SJCRH30 (cell line): ENCODE measurements around the gene ANTKMT. TPM values are rescaled to one million over a fixed set of nuclear protein-coding genes. Genes with fewer than 3 reads are reported as not detected.

ENCODE experiments used
- DNase-seq, 2 experiments: peaks; one replicate each; pipeline ENCODE4 v3.0.0-alpha.2; 2015 to 2020
- H3K27ac ChIP-seq: fragments of 250-450 bp; sonication (Bioruptor Pico); 2 replicates; pipeline ENCODE4 v1.5.1; 2020; ENCODE audit warnings: mild to moderate bottlenecking, moderate library complexity
- H3K27me3 ChIP-seq: fragments of 250-450 bp; sonication (Bioruptor Pico); 2 replicates; pipeline ENCODE4 v1.5.1; 2020; ENCODE audit warnings: mild to moderate bottlenecking, moderate library complexity
- H3K36me3 ChIP-seq: fragments of 250-450 bp; sonication (Bioruptor Pico); 2 replicates; pipeline ENCODE4 v1.5.1; 2020; ENCODE audit warnings: mild to moderate bottlenecking, moderate library complexity
- H3K4me1 ChIP-seq: fragments of 250-450 bp; sonication (Bioruptor Pico); 2 replicates; pipeline ENCODE4 v1.5.1; 2020; ENCODE audit warnings: mild to moderate bottlenecking, moderate library complexity
- H3K4me3 ChIP-seq: fragments of 250-450 bp; sonication (Bioruptor Pico); 2 replicates; pipeline ENCODE4 v1.5.1; 2020; ENCODE audit warnings: mild to moderate bottlenecking, moderate library complexity
- H3K9me3 ChIP-seq: fragments of 250-450 bp; sonication (Bioruptor Pico); replicated peaks from 2 replicates; pipeline ENCODE4 v1.5.1; 2020; ENCODE audit warnings: mild to moderate bottlenecking, moderate library complexity
- total RNA-seq: library from RNA; depleted of rRNA; stranded (reverse); fragments of >200 nt; shearing (Covaris generic); gene quantifications from 2 replicates; pipeline ENCODE4 v1.2.3, GENCODE V29; 2014; rRNA removed

Gene ANTKMT
- total RNA-seq: 11.4 and 11.7 TPM in 2 replicates

GRCh38 chr16:720990-721764 lies at the start of gene ANTKMT:
ANTKMT (plus strand) TSS chr16:721146; CDS start chr16:721275, 129 bp downstream.
- DNase-seq: peak; percentile 74 to 81
- Histone ChIP-seq H3K4me3 (peak within 1 kb of the TSS; percentile 69), H3K36me3 (no peaks in the 10 kb centered on the region), H3K27ac (peak within 1 kb of the TSS; percentile 72), H3K4me1 (peaks cover 19% of the 10 kb centered on the region), H3K9me3 (no peaks in the 10 kb centered on the region), H3K27me3 (no peaks in the 10 kb centered on the region)

GRCh38 chr16:671353-672131 lies 49.4 kb upstream of the ANTKMT start:
- H3K9me3 ChIP-seq: no peaks in the 10 kb centered on the region
- H3K36me3 ChIP-seq: peaks cover 41% of the 10 kb centered on the region
- no peak overlapping the region for H3K4me3 ChIP-seq
- no peaks in the 10 kb centered on the region for H3K27me3 ChIP-seq
- peaks cover 5% of the 10 kb centered on the region; the same call in 1 of the 2 replicates for H3K4me1 ChIP-seq
- DNase-seq: no peak
- no peak overlapping the region for H3K27ac ChIP-seq

GRCh38 chr16:672371-672770 lies 48.6 kb upstream of the ANTKMT start:
- Histone ChIP-seq H3K36me3 (peaks cover 41% of the 10 kb centered on the region), H3K4me1 (peaks cover 5% of the 10 kb centered on the region; the same call in 1 of the 2 replicates), H3K27ac (no peak overlapping the region), H3K9me3 (no peaks in the 10 kb centered on the region), H3K4me3 (no peak overlapping the region), H3K27me3 (no peaks in the 10 kb centered on the region)
- DNase-seq: no peak

- no peak overlapping the region for H3K4me3 ChIP-seq
- H3K4me1 ChIP-seq: peaks cover 5% of the 10 kb centered on the region; the same call in 1 of the 2 replicates
- H3K27me3 ChIP-seq: no peaks in the 10 kb centered on the region
- H3K27ac ChIP-seq: no peak overlapping the region
- H3K9me3 ChIP-seq: no peaks in the 10 kb centered on the region
- DNase-seq: no peak
- peaks cover 41% of the 10 kb centered on the region for H3K36me3 ChIP-seq
Observed at GRCh38 chr16:672851-673250, 48.1 kb upstream of the ANTKMT start.

GRCh38 chr16:673399-673991 lies 47.5 kb upstream of the ANTKMT start:
- H3K36me3 ChIP-seq: peaks cover 41% of the 10 kb centered on the region
- no peak overlapping the region for H3K27ac ChIP-seq
- DNase-seq: no peak
- no peaks in the 10 kb centered on the region for H3K9me3 ChIP-seq
- peaks cover 8% of the 10 kb centered on the region; the same call in 1 of the 2 replicates for H3K4me1 ChIP-seq
- H3K27me3 ChIP-seq: no peaks in the 10 kb centered on the region
- no peak overlapping the region for H3K4me3 ChIP-seq

- peaks cover 10% of the 10 kb centered on the region; the same call in 1 of the 2 replicates for H3K4me1 ChIP-seq
- no peak overlapping the region for H3K27ac ChIP-seq
- no peaks in the 10 kb centered on the region for H3K9me3 ChIP-seq
- no peak for DNase-seq
- H3K36me3 ChIP-seq: peaks cover 41% of the 10 kb centered on the region
- no peaks in the 10 kb centered on the region for H3K27me3 ChIP-seq
- H3K4me3 ChIP-seq: no peak overlapping the region
Observed at GRCh38 chr16:674214-674881, 46.6 kb upstream of the ANTKMT start.

- peaks cover 10% of the 10 kb centered on the region; the same call in 1 of the 2 replicates for H3K4me1 ChIP-seq
- no peak within 1 kb of the TSS for H3K27ac ChIP-seq
- peaks cover 34% of the 10 kb centered on the region for H3K36me3 ChIP-seq
- H3K4me3 ChIP-seq: no peak within 1 kb of the TSS
- no peaks in the 10 kb centered on the region for H3K27me3 ChIP-seq
- no peak for DNase-seq
- H3K9me3 ChIP-seq: no peaks in the 10 kb centered on the region
Observed at GRCh38 chr16:674968-675883, 45.7 kb upstream of the ANTKMT start, which contains the start of gene RHBDL1. RHBDL1 (plus strand) TSS chr16:675671; CDS start chr16:675791, 120 bp downstream.

GRCh38 chr16:675884-676564 lies 44.9 kb upstream of the ANTKMT start:
- Histone ChIP-seq H3K27ac (no peak overlapping the region), H3K36me3 (peaks cover 27% of the 10 kb centered on the region), H3K27me3 (no peaks in the 10 kb centered on the region), H3K4me1 (peaks cover 10% of the 10 kb centered on the region; the same call in 1 of the 2 replicates), H3K9me3 (no peaks in the 10 kb centered on the region), H3K4me3 (no peak overlapping the region)
- DNase-seq: no peak

- Histone ChIP-seq H3K4me3 (no peak overlapping the region), H3K4me1 (peaks cover 13% of the 10 kb centered on the region), H3K36me3 (peaks cover 28% of the 10 kb centered on the region), H3K9me3 (no peaks in the 10 kb centered on the region), H3K27ac (no peak overlapping the region), H3K27me3 (no peaks in the 10 kb centered on the region)
- no peak for DNase-seq
Observed at GRCh38 chr16:676565-676902, 44.4 kb upstream of the ANTKMT start.

GRCh38 chr16:676913-677312 lies 44.0 kb upstream of the ANTKMT start:
- Histone ChIP-seq H3K36me3 (peaks cover 29% of the 10 kb centered on the region), H3K27ac (no peak overlapping the region), H3K4me1 (peaks cover 17% of the 10 kb centered on the region), H3K4me3 (no peak overlapping the region), H3K9me3 (no peaks in the 10 kb centered on the region), H3K27me3 (no peaks in the 10 kb centered on the region)
- no peak for DNase-seq

GRCh38 chr16:677316-678190 lies 43.4 kb upstream of the ANTKMT start:
- Histone ChIP-seq H3K9me3 (no peaks in the 10 kb centered on the region), H3K4me3 (no peak overlapping the region), H3K4me1 (peaks cover 20% of the 10 kb centered on the region), H3K27ac (no peak overlapping the region), H3K27me3 (no peaks in the 10 kb centered on the region), H3K36me3 (peaks cover 29% of the 10 kb centered on the region)
- DNase-seq: no peak

GRCh38 chr16:678209-678857 lies 42.6 kb upstream of the ANTKMT start:
- peaks cover 20% of the 10 kb centered on the region for H3K4me1 ChIP-seq
- DNase-seq: no peak
- peaks cover 28% of the 10 kb centered on the region for H3K36me3 ChIP-seq
- H3K27me3 ChIP-seq: no peaks in the 10 kb centered on the region
- H3K9me3 ChIP-seq: no peaks in the 10 kb centered on the region
- peak overlapping the region; percentile 65; the same call in 1 of the 2 replicates for H3K4me3 ChIP-seq
- no peak overlapping the region for H3K27ac ChIP-seq
